Gastrocnemius medialis (tissue), 4 donors: ENCODE results near the gene CCND2. TPM values are rescaled to one million over a fixed set of nuclear protein-coding genes. Genes with fewer than 3 reads are reported as not detected.

ENCODE experiments used
- ATAC-seq, 2 donors: fragments of 150-250 bp; one replicate each; pipeline ENCODE4 v1.9.1; 2016
- DNase-seq, 2 donors: peaks; one replicate each; pipeline ENCODE4 v3.0.0-alpha.2; 2019
- H3K27ac ChIP-seq, 4 donors: fragments of 200-600 bp; sonication (generic); 1 replicate in 1 of 4; 2 replicates in 3 of 4; pipeline ENCODE4 v1.5.1; 2016 to 2018; ENCODE audit warnings: mild to moderate bottlenecking in 2 of 4, moderate library complexity in 1 of 4
- H3K27me3 ChIP-seq, 3 donors: fragments of 200-600 bp; sonication (generic) in 2 of 3; 1 replicate in 1 of 3; 2 replicates in 2 of 3; pipeline versions ENCODE4 v1.5.1 to v1.6.0; 2016 to 2019; ENCODE audit warnings: mild to moderate bottlenecking in 1 of 3, moderate library complexity in 1 of 3
- H3K36me3 ChIP-seq, 2 donors: fragments of 200-600 bp; sonication (generic) in 1 of 2; one replicate each; pipeline ENCODE4 v1.5.1; 2017 to 2018
- H3K4me1 ChIP-seq, 2 donors: fragments of 200-600 bp; sonication (generic) in 1 of 2; one replicate each; pipeline ENCODE4 v1.5.1; 2016 to 2017; ENCODE audit warnings: mild to moderate bottlenecking in 2 of 2
- H3K4me3 ChIP-seq, 4 donors: fragments of 200-600 bp; sonication (generic) in 3 of 4; 1 replicate in 1 of 4; 2 replicates in 3 of 4; pipeline ENCODE4 v1.5.1; 2016 to 2019; ENCODE audit warnings: mild to moderate bottlenecking in 2 of 4
- H3K9me3 ChIP-seq, 3 donors: fragments of 200-600 bp; sonication (generic) in 2 of 3; 1 replicate in 1 of 3; 2 replicates in 2 of 3; pipeline ENCODE4 v1.5.1; 2016 to 2019
- POLR2A ChIP-seq, 2 donors: fragments of 450-650 bp; IDR thresholded peaks; one replicate each; pipeline ENCODE4 v1.6.1; 2017; ENCODE audit warnings: antibody characterized with exemption in 2 of 2, mild to moderate bottlenecking in 2 of 2, moderate library complexity in 2 of 2
- in situ Hi-C, 4 donors: fragments of 200-750 bp; cut with MboI; loops; one replicate each; pipeline versions ENCODE4 v1.15.0 to v1.8.0; 2017; ENCODE audit warnings: low sequenced_read_pairs in 4 of 4
- intact Hi-C: fragments of 100-400 bp; cut with DNase I; formaldehyde crosslinking; loops from one replicate; pipeline ENCODE4 v1.15.1; 2023; ENCODE audit warnings: low total_unique reads
- total RNA-seq, 4 donors: library from RNA; depleted of rRNA; stranded (reverse); fragments of >200 nt; gene quantifications; one replicate each; pipeline versions ENCODE4 v1.1.0 to v1.2.3, GENCODE V29; 2016
- TF ChIP-seq, protein P1 (sequence below), 5 experiments: fragments of 450-650 bp in 3 of 5; fragments of 200-600 bp in 2 of 5; sonication (generic) in 2 of 5; IDR thresholded peaks in 4 of 5; conservative IDR thresholded peaks in 1 of 5; 1 replicate in 4 of 5; 2 replicates in 1 of 5; pipeline ENCODE4 v1.5.1; 2016 to 2019; ENCODE audit warnings: antibody characterized with exemption in 5 of 5, mild to moderate bottlenecking in 3 of 5, moderate library complexity in 3 of 5

The CCND2 gene
- total RNA-seq, 4 donors from 2014 or later: 2.7 to 5.6 (median 3.2) TPM

DNA sequence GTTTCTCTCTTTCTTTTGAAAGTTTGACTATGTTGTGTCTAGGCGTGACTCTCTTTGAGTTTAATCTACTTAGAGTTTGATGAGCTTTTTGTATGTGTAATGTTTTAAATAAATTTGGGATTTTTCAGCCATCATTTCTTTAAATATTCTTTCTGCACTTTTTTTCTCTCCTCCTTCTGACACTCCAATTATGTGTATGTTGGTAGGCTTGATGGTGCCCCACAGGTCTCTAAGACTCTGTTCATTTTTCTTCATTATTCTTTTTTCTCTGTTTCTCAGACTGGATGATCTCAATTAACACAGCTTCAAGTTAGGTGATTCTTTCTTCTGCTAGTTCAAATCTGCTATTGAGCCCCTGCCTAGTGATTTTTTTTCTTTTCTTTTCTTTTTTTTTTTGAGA lies 14.5 kb upstream of the CCND2 start:
- TF ChIP-seq POLR2A (IDR thresholded peaks at IDR 0.05): no peak
- TF ChIP-seq, protein P1, sequence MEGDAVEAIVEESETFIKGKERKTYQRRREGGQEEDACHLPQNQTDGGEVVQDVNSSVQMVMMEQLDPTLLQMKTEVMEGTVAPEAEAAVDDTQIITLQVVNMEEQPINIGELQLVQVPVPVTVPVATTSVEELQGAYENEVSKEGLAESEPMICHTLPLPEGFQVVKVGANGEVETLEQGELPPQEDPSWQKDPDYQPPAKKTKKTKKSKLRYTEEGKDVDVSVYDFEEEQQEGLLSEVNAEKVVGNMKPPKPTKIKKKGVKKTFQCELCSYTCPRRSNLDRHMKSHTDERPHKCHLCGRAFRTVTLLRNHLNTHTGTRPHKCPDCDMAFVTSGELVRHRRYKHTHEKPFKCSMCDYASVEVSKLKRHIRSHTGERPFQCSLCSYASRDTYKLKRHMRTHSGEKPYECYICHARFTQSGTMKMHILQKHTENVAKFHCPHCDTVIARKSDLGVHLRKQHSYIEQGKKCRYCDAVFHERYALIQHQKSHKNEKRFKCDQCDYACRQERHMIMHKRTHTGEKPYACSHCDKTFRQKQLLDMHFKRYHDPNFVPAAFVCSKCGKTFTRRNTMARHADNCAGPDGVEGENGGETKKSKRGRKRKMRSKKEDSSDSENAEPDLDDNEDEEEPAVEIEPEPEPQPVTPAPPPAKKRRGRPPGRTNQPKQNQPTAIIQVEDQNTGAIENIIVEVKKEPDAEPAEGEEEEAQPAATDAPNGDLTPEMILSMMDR (IDR thresholded peaks at IDR 0.05 in 4 of 5, conservative IDR thresholded peaks at IDR 0.05 in 1 of 5): no peak
- Histone ChIP-seq H3K9me3 (no peaks in the 10 kb centered on the region), H3K36me3 (no peaks in the 10 kb centered on the region), H3K27me3 (peaks cover 0 to 10% (median 2%) of the 10 kb centered on the region in 3 donors), H3K4me1 (no peaks in the 10 kb centered on the region), H3K27ac (no peak overlapping the region), H3K4me3 (no peak overlapping the region)
- in situ Hi-C loops: no loop called here
- ATAC-seq (no peak), DNase-seq (no peak)
- intact Hi-C loops: no loop called here

DNA sequence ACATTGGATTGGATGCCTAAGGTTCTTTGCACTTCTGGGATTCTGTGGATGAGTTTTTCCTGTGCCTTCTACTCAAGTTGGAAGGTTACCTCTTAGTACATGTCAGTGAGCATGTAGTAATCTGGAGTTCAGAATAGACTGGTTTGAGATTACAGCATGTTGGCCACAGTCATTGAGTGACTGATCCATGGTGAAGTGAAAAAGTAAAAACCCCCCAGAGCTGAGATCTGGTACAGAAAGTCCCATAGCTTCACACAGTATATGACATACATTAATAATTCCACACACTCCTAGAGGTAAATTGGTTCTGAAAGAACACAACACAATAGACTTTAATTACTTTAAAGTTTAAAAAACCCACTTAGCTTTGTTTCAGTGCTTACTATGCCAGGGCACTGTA lies 11.9 kb upstream of the CCND2 start:
- in situ Hi-C loops (no loop called here), intact Hi-C loops (no loop called here)

GRCh38 chr12:4265280-4265679 lies 8.3 kb upstream of the CCND2 start:
- H3K27me3 ChIP-seq: peaks cover 36 to 65% (median 46%) of the 10 kb centered on the region in 3 donors
- ATAC-seq (no peak), DNase-seq (no peak)
- intact Hi-C loops: no loop called here
- no peaks in the 10 kb centered on the region for H3K9me3 ChIP-seq
- H3K27ac ChIP-seq: no peak overlapping the region
- no peaks in the 10 kb centered on the region for H3K36me3 ChIP-seq
- TF ChIP-seq, protein P1 (IDR thresholded peaks at IDR 0.05 in 4 of 5, conservative IDR thresholded peaks at IDR 0.05 in 1 of 5): no peak
- no peak for TF ChIP-seq POLR2A (IDR thresholded peaks at IDR 0.05)
- no peak overlapping the region for H3K4me3 ChIP-seq
- H3K4me1 ChIP-seq: peaks cover 0 to 4% of the 10 kb centered on the region in 2 donors
- in situ Hi-C loops: no loop called here

More for the DNA sequence above, 11.9 kb upstream of the CCND2 start:
- Histone ChIP-seq H3K9me3 (no peaks in the 10 kb centered on the region), H3K4me1 (no peaks in the 10 kb centered on the region), H3K27ac (no peak overlapping the region), H3K36me3 (no peaks in the 10 kb centered on the region), H3K27me3 (peaks cover 6 to 31% (median 15%) of the 10 kb centered on the region in 3 donors), H3K4me3 (no peak overlapping the region)
- no peak for ATAC-seq
- DNase-seq: no peak
- no peak for TF ChIP-seq POLR2A (IDR thresholded peaks at IDR 0.05)
- TF ChIP-seq, protein P1 (IDR thresholded peaks at IDR 0.05 in 4 of 5, conservative IDR thresholded peaks at IDR 0.05 in 1 of 5): no peak

GRCh38 chr12:4266990-4267389 lies 6.6 kb upstream of the CCND2 start:
- Histone ChIP-seq H3K9me3 (no peaks in the 10 kb centered on the region), H3K27me3 (peaks cover 51 to 77% (median 64%) of the 10 kb centered on the region in 3 donors), H3K27ac (no peak overlapping the region), H3K4me1 (peaks cover 10 to 13% of the 10 kb centered on the region in 2 donors), H3K4me3 (no peak overlapping the region), H3K36me3 (no peaks in the 10 kb centered on the region)
- in situ Hi-C loops: no loop called here
- intact Hi-C loops: no loop called here
- DNase-seq (no peak), ATAC-seq (no peak)
- TF ChIP-seq, protein P1 (IDR thresholded peaks at IDR 0.05 in 4 of 5, conservative IDR thresholded peaks at IDR 0.05 in 1 of 5): no peak
- TF ChIP-seq POLR2A (IDR thresholded peaks at IDR 0.05): no peak
